HEK293 (cell line): ENCODE measurements around the gene NEUROD4.
A peak's percentile ranks its signal among the peaks of the same experiment; 100 is the strongest.

Experiments
- CTCF ChIA-PET: fragments of 350-600 bp; formaldehyde crosslinking; extraction: SDS; loops from one replicate; lab custom pipeline; 2021; ENCODE audit warnings: antibody characterized with exemption; lab: Yijun Ruan, JAX
- POLR2A ChIA-PET: fragments of 300-600 bp; formaldehyde crosslinking; extraction: SDS; loops from one replicate; lab custom pipeline; 2020; ENCODE audit warnings: antibody characterized with exemption, inconsistent platforms; lab: Yijun Ruan, JAX
- H3K27ac ChIP-seq: fragments of 200-500 bp; sonication (Bioruptor generic); 2 replicates; pipeline ENCODE4 v1.5.1; 2014; ENCODE audit warnings: low read depth, low read length, control low read depth, inconsistent platforms; ENCODE audit errors: extremely low read depth
- H3K36me3 ChIP-seq, 2 experiments: fragments of 200-500 bp in 1 of 2; sonication (Bioruptor generic) in 1 of 2; 1 replicate in 1 of 2; 2 replicates in 1 of 2; pipeline ENCODE4 v1.5.1; 2014 to 2017; ENCODE audit warnings: inconsistent platforms in 2 of 2, low read length in 2 of 2; ENCODE audit not compliant: control insufficient read depth in 2 of 2, insufficient read depth in 1 of 2
- H3K4me1 ChIP-seq: fragments of 200-500 bp; sonication (Bioruptor generic); 2 replicates; pipeline ENCODE4 v1.5.1; 2014; ENCODE audit warnings: mild to moderate bottlenecking, low read length, inconsistent platforms; ENCODE audit not compliant: control insufficient read depth, insufficient read depth
- H3K4me3 ChIP-seq: 2 replicates; pipeline ENCODE4 v1.5.1; 2011; ENCODE audit warnings: low read depth, mild to moderate bottlenecking, control low read depth, low read length, moderate library complexity
- H3K9me3 ChIP-seq: fragments of 200-500 bp; sonication (Bioruptor generic); 2 replicates; pipeline ENCODE4 v1.5.1; 2014; ENCODE audit warnings: low read depth, low read length, inconsistent platforms; ENCODE audit not compliant: control insufficient read depth, insufficient read depth
- SP3 ChIP-seq: fragments of 450-650 bp; formaldehyde crosslinking; IDR thresholded peaks from 2 replicates; pipeline ENCODE4 v1.5.1; 2016; ENCODE audit warnings: missing biosample characterization, missing genetic modification characterization
- TCF7L2 ChIP-seq: IDR thresholded peaks from 2 replicates; pipeline ENCODE4 v1.6.1; 2011; ENCODE audit warnings: low read depth, mild to moderate bottlenecking, inconsistent platforms, low read length, moderate library complexity, borderline replicate concordance
- ZBTB1 ChIP-seq: fragments of 450-650 bp; formaldehyde crosslinking; IDR thresholded peaks from 2 replicates; pipeline ENCODE4 v1.5.1; 2016; ENCODE audit warnings: missing biosample characterization, missing genetic modification characterization
- ZBTB21 ChIP-seq: fragments of 450-650 bp; formaldehyde crosslinking; IDR thresholded peaks from 2 replicates; pipeline ENCODE4 v1.5.1; 2017; ENCODE audit warnings: missing biosample characterization, missing genetic modification characterization
- ZBTB7A ChIP-seq: fragments of 450-650 bp; formaldehyde crosslinking; IDR thresholded peaks from 2 replicates; pipeline ENCODE4 v1.5.1; 2016; ENCODE audit warnings: low read depth, missing biosample characterization, missing genetic modification characterization
- ZFP37 ChIP-seq: fragments of 450-650 bp; formaldehyde crosslinking; IDR thresholded peaks from 2 replicates; pipeline ENCODE4 v1.5.1; 2016; ENCODE audit warnings: missing biosample characterization, missing genetic modification characterization
- ZFP41 ChIP-seq: fragments of 450-650 bp; formaldehyde crosslinking; IDR thresholded peaks from 2 replicates; pipeline ENCODE4 v1.5.1; 2016; ENCODE audit warnings: missing biosample characterization, missing genetic modification characterization, borderline replicate concordance
- ZFP69B ChIP-seq: fragments of 450-650 bp; formaldehyde crosslinking; IDR thresholded peaks from 2 replicates; pipeline ENCODE4 v1.5.1; 2016; ENCODE audit warnings: missing biosample characterization, missing genetic modification characterization
- ZIC2 ChIP-seq: fragments of 450-650 bp; formaldehyde crosslinking; IDR thresholded peaks from 2 replicates; pipeline ENCODE4 v1.5.1; 2016; ENCODE audit warnings: missing biosample characterization, missing genetic modification characterization
- ZNF138 ChIP-seq: fragments of 450-650 bp; formaldehyde crosslinking; IDR thresholded peaks from 2 replicates; pipeline ENCODE4 v1.5.1; 2016; ENCODE audit warnings: missing biosample characterization, missing genetic modification characterization, borderline replicate concordance
- ZNF175 ChIP-seq: fragments of 450-650 bp; formaldehyde crosslinking; IDR thresholded peaks from 2 replicates; pipeline ENCODE4 v1.5.1; 2016; ENCODE audit warnings: missing biosample characterization, missing genetic modification characterization
- ZNF274 ChIP-seq, 2 experiments: fragments of 200-500 bp in 1 of 2; fragments of 450-650 bp in 1 of 2; sonication (Bioruptor generic) in 1 of 2; formaldehyde crosslinking in 1 of 2; IDR thresholded peaks; 2 replicates each; pipeline versions ENCODE4 v1.5.1 to v1.6.1; 2014 to 2016; ENCODE audit warnings: borderline replicate concordance in 1 of 2, inconsistent platforms in 1 of 2, low read length in 1 of 2, missing biosample characterization in 1 of 2, missing genetic modification characterization in 1 of 2
- ZNF350 ChIP-seq: fragments of 450-650 bp; formaldehyde crosslinking; IDR thresholded peaks from 2 replicates; pipeline ENCODE4 v1.5.0; 2017; ENCODE audit warnings: missing biosample characterization, mild to moderate bottlenecking, missing genetic modification characterization
- ZNF48 ChIP-seq: fragments of 450-650 bp; formaldehyde crosslinking; IDR thresholded peaks from 2 replicates; pipeline ENCODE4 v1.5.1; 2016; ENCODE audit warnings: missing biosample characterization, missing genetic modification characterization
- ZNF549 ChIP-seq: fragments of 450-650 bp; IDR thresholded peaks from 2 replicates; pipeline ENCODE4 v1.5.1; 2018; ENCODE audit warnings: missing biosample characterization, missing genetic modification characterization, mild to moderate bottlenecking, inconsistent platforms, moderate library complexity
- ZNF560 ChIP-seq: fragments of 450-650 bp; formaldehyde crosslinking; IDR thresholded peaks from 2 replicates; pipeline ENCODE4 v1.5.1; 2017; ENCODE audit warnings: missing biosample characterization, missing genetic modification characterization, borderline replicate concordance
- ZNF621 ChIP-seq: fragments of 450-650 bp; formaldehyde crosslinking; IDR thresholded peaks from 2 replicates; pipeline ENCODE4 v1.5.1; 2017; ENCODE audit warnings: missing biosample characterization, missing genetic modification characterization
- ZNF658 ChIP-seq: fragments of 450-650 bp; formaldehyde crosslinking; IDR thresholded peaks from 2 replicates; pipeline ENCODE4; 2016; ENCODE audit warnings: missing biosample characterization, missing genetic modification characterization
- ZNF664 ChIP-seq: fragments of 450-650 bp; formaldehyde crosslinking; IDR thresholded peaks from 2 replicates; pipeline ENCODE4 v1.5.1; 2016; ENCODE audit warnings: missing biosample characterization, missing genetic modification characterization
- ZNF792 ChIP-seq: fragments of 450-650 bp; formaldehyde crosslinking; IDR thresholded peaks from 2 replicates; pipeline ENCODE4 v1.5.1; 2016; ENCODE audit warnings: missing biosample characterization, missing genetic modification characterization
- ZSCAN4 ChIP-seq: fragments of 450-650 bp; formaldehyde crosslinking; IDR thresholded peaks from 2 replicates; pipeline ENCODE4 v1.5.1; 2017; ENCODE audit warnings: missing biosample characterization, missing genetic modification characterization
- TF ChIP-seq, protein P1 (sequence below): fragments of 450-650 bp; formaldehyde crosslinking; IDR thresholded peaks from 2 replicates; pipeline ENCODE4 v1.5.1; 2016; ENCODE audit warnings: missing biosample characterization, missing genetic modification characterization
- TF ChIP-seq, protein P2 (sequence below): fragments of 450-650 bp; formaldehyde crosslinking; IDR thresholded peaks from 2 replicates; pipeline ENCODE4 v1.5.1; 2016; ENCODE audit warnings: missing biosample characterization, missing genetic modification characterization, low read depth

NEUROD4 gene

GRCh38 chr12:54998958-54999510 is 20.7 kb upstream of the NEUROD4 start:
- H3K4me1 ChIP-seq, result no peaks in the 10 kb centered on the region
- no peak for TF ChIP-seq ZBTB7A (tag by site-specific recombination)
- peak; percentile 79 for TF ChIP-seq ZNF549 (tag by site-specific recombination)
- no peak for TF ChIP-seq ZIC2 (tag by site-specific recombination)
- no peak for TF ChIP-seq ZFP37 (tag by site-specific recombination)
- H3K27ac ChIP-seq, result no peak overlapping the region
- H3K36me3 ChIP-seq, result no peaks in the 10 kb centered on the region
- ChIA-PET POLR2A (no interaction called here), CTCF (interaction anchor here (0.6 to 0.7 kb wide), 3 partner anchors 45 to 237 kb away, joined by 3 to 4 read pairs (median 4); no protein-coding TSS in a partner anchor)
- no peaks in the 10 kb centered on the region for H3K9me3 ChIP-seq
- H3K4me3 ChIP-seq, result no peak overlapping the region

- POLR2A ChIA-PET, result no interaction called here
Observed at GRCh38 chr12:55001198-55001868, 18.4 kb upstream of the NEUROD4 start.

GRCh38 chr12:55002355-55002754 is 17.4 kb upstream of the NEUROD4 start:
- Histone ChIP-seq H3K9me3 (no peaks in the 10 kb centered on the region), H3K4me3 (no peak overlapping the region), H3K36me3 (no peaks in the 10 kb centered on the region), H3K4me1 (no peaks in the 10 kb centered on the region), H3K27ac (no peak overlapping the region)
- ChIA-PET CTCF (interaction anchor here (1.0 to 4.1 kb wide), 3 partner anchors 9 to 66 kb away, joined by 3 to 22 read pairs (median 4); no protein-coding TSS in a partner anchor), POLR2A (no interaction called here)
- TF ChIP-seq ZNF621 (tag by site-specific recombination), result no peak
- TF ChIP-seq ZNF560, result no peak
- no peak for TF ChIP-seq ZIC2 (tag by site-specific recombination)
- no peak for TF ChIP-seq ZBTB21 (tag by site-specific recombination)
- TF ChIP-seq ZFP69B (tag by site-specific recombination), result no peak
- no peak for TF ChIP-seq ZNF48 (tag by site-specific recombination)
- TF ChIP-seq ZBTB1, result no peak

More at GRCh38 chr12:55001198-55001868, 18.4 kb upstream of the NEUROD4 start:
- H3K27ac ChIP-seq, result no peak overlapping the region
- TF ChIP-seq ZNF658, result no peak
- no peak for TF ChIP-seq ZNF350 (tag by site-specific recombination)
- TF ChIP-seq, all 188 proteins: peak for 0
- CTCF ChIA-PET, result interaction anchor here (0.9 to 4.1 kb wide), 3 partner anchors 8 to 252 kb away, joined by 3 to 22 read pairs (median 4); no protein-coding TSS in a partner anchor
- no peaks in the 10 kb centered on the region for H3K36me3 ChIP-seq
- H3K9me3 ChIP-seq, result no peaks in the 10 kb centered on the region
- no peak overlapping the region for H3K4me3 ChIP-seq
- H3K4me1 ChIP-seq, result no peaks in the 10 kb centered on the region

DNA sequence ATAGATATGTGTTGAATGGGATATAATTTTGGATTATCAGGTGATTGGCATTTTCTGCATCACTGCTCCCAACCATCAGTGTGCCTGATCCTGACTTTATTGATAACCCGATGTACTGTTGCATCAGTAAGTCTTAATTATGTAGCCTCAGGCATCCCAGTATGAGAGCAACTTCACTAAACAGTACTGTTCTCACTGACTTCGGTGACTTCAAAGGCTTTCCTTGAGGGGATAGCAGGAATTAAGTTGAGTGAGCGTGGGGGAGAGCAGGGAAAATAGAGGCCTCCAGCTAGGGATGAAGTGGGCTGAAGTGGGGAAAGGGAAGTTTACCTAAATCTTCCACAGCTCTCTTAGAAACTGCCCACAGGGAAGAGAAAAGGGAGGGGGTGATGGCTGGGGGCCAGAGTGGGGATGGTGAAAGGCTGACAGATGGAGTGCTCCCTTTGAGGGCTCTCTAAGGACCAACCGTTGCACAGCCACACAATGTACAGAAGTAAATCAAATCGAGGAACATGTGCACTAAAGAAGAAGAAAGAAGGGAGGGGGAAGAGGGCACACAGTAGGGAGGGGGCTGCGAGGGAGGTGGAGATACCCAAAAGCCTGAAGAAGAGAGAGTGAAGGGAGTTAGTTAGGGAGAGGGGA is 10.7 kb upstream of the NEUROD4 start:
- Histone ChIP-seq H3K9me3 (no peaks in the 10 kb centered on the region), H3K27ac (no peak overlapping the region), H3K4me1 (no peaks in the 10 kb centered on the region), H3K36me3 (no peaks in the 10 kb centered on the region), H3K4me3 (no peak overlapping the region)
- POLR2A ChIA-PET, result no interaction called here
- CTCF ChIA-PET, result interaction anchor here (0.6 to 1.5 kb wide), 2 partner anchors 59 to 1347 kb away, joined by 3 to 7 read pairs; no protein-coding TSS in a partner anchor
- TF ChIP-seq ZSCAN4 (no peak), ZNF792 (tag by site-specific recombination) (no peak), ZNF175 (tag by site-specific recombination) (no peak), ZNF664 (tag by site-specific recombination) (no peak), ZNF138 (tag by site-specific recombination) (no peak), ZFP41 (tag by site-specific recombination) (no peak), TCF7L2 (peak; percentile 41; the same call in 1 of the 2 replicates), ZNF274 (IDR thresholded peaks at IDR 0.05; ENCODE audit: low read length) (no peak), ZNF274 (tag by site-specific recombination; IDR thresholded peaks at IDR 0.05; ENCODE audit: borderline replicate concordance) (no peak), SP3 (tag by site-specific recombination) (no peak)
- TF ChIP-seq, protein P1, sequence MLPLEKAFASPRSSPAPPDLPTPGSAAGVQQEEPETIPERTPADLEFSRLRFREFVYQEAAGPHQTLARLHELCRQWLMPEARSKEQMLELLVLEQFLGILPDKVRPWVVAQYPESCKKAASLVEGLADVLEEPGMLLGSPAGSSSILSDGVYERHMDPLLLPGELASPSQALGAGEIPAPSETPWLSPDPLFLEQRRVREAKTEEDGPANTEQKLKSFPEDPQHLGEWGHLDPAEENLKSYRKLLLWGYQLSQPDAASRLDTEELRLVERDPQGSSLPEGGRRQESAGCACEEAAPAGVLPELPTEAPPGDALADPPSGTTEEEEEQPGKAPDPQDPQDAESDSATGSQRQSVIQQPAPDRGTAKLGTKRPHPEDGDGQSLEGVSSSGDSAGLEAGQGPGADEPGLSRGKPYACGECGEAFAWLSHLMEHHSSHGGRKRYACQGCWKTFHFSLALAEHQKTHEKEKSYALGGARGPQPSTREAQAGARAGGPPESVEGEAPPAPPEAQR, result no peak
- TF ChIP-seq, protein P2, sequence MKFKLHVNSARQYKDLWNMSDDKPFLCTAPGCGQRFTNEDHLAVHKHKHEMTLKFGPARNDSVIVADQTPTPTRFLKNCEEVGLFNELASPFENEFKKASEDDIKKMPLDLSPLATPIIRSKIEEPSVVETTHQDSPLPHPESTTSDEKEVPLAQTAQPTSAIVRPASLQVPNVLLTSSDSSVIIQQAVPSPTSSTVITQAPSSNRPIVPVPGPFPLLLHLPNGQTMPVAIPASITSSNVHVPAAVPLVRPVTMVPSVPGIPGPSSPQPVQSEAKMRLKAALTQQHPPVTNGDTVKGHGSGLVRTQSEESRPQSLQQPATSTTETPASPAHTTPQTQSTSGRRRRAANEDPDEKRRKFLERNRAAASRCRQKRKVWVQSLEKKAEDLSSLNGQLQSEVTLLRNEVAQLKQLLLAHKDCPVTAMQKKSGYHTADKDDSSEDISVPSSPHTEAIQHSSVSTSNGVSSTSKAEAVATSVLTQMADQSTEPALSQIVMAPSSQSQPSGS (tag by site-specific recombination), result no peak
